ENCODE data around the gene KIF16B. TPM values are rescaled to one million over a fixed set of nuclear protein-coding genes. Genes with fewer than 3 reads are reported as not detected.
"Not testable (repeated sequence)": the region's sequence is repeated elsewhere in the genome, so short reads cannot be mapped to it uniquely, and the experiment has no call there.

KIF16B gene
- polyA plus RNA-seq, 1 donor: 25.0 TPM

DNA sequence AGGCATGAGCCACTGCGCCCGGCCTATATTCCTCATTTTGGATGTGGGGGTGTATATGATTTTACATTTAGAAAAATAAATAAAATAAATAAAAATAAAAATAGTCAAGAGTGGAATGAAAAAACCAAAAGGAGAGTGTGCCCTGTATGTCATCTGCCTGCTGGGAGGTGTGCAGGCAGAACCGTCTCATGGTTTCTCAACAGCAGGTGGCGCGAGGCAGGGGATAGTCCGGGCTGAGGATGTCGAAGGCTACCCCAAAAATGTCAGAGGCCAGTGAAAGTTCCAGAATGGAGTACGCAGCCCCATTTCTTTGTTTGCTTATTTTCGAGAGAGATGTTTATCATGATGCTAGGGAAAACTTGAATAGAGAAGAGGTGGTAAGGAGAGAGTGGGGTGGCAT lies 16.4 kb upstream of the KIF16B start:
- DNase-seq (ENCODE audit: low read depth): no peak

DNA sequence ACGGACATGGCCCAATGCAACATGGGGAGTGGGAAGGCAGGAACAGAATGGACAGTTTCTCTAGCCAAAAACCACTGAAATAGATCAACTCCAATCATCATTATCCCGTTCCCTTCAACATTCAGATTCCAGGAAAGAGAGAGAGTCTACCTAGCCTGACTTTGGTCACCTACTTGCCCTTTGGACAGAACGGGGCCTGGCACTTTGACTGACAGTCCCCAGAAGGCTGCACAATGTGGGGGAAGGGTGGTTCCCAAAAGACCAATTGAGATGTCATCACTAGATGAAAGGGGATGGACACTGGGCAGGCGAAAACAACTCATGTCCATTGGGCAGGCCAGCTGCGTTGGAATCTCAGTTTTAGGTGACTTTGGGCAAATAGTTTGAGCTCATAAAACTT lies 15.0 kb upstream of the KIF16B start:
- DNase-seq (ENCODE audit: low read depth): no peak

DNA sequence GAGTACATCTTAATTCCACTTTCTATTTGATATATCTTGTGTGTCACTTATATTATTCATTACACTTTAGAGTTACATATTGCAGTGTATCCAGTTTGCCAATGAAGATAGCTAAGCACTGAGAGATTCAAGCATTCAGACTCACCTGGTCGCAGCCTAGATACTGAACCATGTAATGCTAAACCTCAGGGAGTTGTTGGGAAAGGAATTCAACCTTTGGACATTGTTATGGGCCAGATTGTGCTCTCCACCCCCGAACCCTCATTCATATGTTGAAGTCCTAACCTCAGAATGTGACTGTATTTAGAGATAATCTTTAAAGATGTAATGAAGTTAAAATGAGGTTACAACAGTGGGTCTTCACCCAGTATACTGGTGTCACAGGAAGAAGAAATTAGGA lies 13.8 kb upstream of the KIF16B start:
- DNase-seq (ENCODE audit: low read depth): no peak

DNA sequence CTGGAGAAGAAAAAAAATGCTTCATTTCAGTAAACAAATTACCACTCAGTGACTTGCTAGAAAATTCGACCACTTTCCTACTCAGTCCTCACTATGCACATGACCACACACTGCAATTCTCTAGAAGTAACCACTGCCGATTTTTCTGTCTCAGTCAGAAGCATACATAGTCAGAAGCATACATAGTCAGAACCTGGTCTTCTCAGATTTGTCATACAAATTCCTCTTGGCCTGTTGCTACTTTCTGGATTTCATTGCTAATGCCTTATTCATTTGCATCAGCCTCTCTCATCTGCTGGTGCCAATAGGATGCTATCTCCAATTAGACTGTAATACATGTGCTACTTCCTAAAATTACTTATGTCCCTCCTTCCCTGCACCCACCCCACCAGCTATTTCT lies 10.2 kb upstream of the KIF16B start:
- DNase-seq (ENCODE audit: low read depth): no peak

DNA sequence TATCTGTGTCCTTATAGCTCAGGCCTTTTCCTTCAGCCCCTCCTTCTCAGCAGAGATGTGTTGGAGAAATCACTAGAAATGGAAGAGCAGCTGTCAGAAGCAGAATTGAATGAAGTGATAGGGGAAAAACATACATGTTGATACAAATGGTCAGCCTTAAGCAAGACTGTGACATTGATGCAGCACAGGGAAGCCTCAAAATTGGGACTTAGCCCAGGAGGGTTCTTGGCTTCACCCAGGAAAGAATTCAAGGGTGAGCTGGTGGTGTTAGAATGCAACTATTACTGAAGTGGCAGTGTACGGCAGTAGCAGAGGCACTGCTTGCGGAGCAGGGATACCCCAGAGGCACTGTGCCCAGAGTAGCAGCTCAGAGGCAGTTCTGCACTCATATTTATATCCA lies 8.0 kb upstream of the KIF16B start:
- no peak for DNase-seq (ENCODE audit: low read depth)

DNA sequence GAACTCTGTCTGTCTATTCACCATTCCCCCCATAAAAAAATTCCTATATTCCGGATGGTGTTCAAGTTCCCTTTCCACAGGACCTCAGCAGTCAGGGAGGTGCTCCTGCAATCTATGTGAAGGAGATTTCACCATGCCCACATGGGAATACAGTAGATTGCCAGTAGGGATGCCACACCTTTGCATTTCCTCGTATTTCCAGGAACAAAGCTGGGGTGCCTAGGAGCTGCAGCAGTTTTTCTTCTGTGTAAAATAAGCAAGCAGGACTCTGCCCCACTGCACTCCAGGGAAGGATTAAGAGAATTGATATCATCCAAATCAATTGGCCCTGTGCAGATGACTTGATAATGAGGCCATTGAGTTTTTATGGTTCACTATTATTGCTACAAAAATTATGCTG lies 7.4 kb upstream of the KIF16B start:
- no peak for DNase-seq (ENCODE audit: low read depth)

DNA sequence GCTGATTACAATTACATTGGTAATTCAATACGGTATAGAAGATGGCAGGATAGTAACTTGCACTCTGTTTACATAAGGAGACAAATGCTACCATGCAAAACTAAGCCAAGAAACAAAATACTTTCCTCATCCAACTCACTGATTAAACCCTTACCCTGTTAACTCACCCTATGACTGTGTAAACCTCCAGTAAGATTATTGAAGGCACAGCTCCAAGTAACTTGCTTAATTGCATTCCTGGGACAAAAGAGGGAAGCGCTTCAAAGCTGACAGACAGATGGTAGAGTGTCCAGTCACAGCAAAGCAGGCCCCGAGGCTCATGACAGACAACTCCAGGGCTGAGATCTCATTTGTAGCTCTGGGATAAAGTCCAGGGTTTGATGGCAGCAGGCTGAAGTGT lies 6.9 kb upstream of the KIF16B start:
- DNase-seq (ENCODE audit: low read depth): no peak

DNA sequence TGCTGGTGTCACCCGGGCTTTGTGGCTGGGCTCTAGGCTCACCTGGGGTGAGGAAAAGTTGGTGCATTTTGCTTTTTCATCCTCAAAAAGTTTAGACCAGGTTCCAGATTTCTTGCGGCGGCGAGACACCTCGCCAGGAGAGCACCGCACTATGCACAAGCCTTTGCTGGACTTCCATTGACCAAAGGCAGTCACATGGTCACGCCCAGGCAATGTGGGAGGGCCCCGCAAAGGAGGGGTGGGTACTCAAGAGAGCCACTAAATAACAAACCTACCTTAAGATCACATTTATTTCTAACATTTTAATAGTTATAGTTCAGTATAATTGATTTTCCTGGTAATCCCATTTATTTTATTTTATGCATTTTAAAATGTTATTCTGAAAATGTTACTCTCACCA lies 3.0 kb upstream of the KIF16B start:
- no peak for DNase-seq (ENCODE audit: low read depth)

DNA sequence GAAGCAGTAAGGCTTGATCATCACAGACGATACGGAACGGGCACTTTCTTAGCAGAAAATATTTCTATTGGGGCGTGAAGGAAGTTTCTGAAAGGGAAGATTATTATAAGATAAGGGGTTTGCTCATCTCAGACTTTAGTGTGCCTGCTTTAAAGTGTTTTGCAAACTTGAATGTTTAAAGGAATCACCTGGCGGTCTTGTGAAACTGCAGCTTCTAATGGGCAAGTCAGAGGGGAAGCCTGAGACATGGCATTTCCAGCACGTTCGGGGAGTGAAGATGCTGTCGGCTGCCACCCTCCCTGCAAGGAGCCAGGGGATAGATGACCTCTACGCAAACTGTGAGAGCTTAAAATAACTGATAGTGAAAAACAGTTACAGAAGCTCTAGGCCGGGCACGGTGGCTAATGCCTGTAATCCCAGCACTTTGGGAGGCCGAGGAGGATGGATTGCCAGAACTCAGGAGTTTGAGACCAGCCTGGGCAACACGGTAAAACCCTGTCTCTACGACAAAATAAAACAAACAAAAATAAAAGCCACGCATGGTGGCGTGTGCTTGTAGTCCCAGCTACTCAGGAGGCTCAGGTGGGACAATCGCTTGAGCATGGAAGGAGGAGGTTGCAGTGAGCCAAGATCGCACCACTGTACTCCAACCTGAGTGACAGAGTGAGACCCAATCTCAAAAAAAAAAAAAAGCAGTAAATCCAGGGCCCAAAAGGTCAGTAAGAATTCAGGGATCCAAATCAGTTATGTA lies 2.3 kb upstream of the KIF16B start:
- DNase-seq (ENCODE audit: low read depth): no peak

DNA sequence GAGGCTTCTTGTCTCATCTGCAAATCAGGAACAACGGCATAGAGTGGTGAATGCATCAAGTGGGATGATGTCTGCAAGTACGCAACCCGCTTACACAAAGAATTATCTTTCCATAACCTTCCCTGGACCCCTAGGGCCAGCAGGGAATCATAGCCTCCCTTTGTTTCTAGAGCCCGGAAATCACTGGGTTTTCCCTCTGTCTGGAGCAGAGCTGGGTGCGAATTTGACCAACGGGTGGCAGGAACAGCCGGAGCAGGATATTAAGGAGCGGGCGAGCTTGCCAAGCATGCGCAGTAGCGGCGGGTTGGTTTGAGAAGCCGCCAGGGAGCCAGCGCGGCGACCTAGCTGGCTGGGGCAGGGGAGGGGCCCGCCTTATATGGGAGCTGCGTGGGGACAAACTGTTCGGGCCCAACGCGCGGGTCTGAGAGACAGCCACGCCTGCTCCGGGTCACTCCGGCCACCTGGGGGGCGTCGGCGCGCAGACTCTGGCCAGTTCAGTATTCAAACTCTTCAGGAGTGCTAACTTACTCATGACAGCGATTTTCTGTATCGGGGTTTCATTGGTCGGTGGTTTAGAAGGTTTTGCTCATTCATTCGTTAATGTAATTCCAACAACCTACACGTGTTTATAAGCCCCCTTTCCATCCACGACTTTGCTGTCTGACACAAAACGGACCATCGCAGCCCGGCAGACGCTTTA lies 1.6 kb upstream of the KIF16B start:
- DNase-seq (ENCODE audit: low read depth): no peak

DNA sequence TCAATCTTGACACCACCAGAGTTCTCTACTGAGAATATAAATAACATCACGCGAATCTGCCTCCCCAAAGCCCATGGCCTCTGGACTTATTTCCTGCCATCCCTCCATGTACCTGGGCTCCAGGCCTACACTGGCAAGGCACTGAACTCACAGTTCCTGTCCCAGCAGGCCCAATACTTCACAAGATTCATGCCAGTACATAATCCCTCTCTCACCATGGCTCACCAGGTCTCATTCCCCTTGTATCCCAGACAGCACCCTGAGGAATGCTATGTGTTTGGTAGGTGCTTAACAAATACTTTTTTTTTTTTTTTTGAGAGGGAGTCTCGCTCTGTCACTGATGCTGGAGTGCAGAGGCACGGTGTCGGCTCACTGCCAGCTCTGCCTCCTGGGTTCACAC lies 1.9 kb downstream of the KIF16B start:
- DNase-seq (ENCODE audit: low read depth): no peak

DNA sequence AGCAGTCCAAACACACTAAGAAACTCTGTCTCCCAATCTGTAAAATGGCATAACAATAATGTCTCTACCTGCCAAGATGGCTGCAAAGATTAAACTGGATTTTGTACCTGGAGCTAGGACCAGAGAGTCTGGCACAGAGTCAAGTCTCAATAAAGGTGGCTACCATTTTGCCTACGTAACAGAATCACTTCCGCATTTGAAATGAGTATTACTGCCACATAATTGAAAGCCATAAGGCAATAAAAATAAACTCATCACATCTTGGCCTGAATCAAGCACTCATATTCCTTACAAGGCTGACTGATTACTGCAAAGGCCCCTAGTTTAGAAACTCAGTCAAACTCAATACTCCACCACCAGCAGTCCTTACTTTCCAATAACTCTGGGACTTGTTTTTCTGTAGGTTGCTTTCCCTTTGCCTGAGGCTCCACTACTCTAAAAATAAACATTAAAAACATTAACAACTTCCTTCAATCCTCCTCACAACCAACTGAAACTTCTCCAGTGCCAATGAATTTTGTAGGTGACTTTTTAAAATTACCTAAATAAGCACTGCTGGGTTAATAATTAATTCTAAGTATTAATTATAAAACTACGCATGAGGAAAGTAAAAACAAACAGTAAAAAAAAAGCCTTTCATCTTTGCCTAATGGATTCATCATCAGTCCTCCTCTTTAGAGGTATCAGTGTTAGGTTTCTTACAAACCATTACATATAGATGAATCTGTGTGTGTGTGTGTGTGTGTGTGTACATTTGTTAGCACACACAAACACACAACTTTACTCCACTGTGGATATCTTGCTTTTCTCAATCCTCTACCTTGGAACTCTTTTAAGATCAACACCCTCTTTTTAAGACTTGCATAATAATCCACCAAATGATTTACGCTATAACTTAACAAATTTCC lies 3.7 kb downstream of the KIF16B start:
- DNase-seq (ENCODE audit: low read depth): no peak

DNA sequence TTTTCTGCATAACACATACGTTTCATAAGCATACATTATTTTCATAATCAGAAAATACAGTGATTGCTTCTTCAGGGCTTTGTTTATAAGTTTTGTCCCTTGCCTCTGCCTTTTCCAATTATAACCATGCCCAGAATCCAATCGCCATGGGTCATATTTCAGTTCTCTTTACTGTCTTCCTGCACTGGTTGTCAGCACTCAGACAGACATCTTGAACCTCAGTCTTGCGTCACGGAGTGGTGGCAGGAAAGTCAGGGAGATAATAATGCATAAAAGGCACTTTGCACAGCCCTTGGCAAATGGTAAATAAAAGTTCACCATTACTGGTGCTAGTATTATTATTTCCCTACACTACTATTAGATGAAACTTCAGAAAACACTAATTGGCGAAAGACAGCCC lies 7.2 kb downstream of the KIF16B start:
- no peak for DNase-seq (ENCODE audit: low read depth)

DNA sequence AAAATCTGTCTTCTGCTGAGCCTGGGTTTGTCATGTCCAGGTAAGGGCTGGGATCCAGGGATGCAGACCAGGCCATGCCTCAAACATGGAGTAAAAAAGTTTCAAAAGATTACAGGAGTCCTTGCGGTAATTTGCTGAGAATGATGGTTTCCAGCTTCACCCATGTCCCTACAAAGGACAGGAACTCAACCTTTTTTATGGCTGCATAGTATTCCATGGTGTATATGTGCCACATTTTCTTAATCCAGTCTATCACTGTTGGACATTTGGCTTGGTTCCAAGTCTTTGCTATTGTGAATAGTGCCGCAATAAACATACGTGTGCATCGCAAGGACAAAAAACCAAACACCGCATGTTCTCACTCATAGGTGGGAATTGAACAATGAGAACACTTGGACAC lies 9.2 kb downstream of the KIF16B start:
- DNase-seq (ENCODE audit: low read depth): not testable (repeated sequence)

DNA sequence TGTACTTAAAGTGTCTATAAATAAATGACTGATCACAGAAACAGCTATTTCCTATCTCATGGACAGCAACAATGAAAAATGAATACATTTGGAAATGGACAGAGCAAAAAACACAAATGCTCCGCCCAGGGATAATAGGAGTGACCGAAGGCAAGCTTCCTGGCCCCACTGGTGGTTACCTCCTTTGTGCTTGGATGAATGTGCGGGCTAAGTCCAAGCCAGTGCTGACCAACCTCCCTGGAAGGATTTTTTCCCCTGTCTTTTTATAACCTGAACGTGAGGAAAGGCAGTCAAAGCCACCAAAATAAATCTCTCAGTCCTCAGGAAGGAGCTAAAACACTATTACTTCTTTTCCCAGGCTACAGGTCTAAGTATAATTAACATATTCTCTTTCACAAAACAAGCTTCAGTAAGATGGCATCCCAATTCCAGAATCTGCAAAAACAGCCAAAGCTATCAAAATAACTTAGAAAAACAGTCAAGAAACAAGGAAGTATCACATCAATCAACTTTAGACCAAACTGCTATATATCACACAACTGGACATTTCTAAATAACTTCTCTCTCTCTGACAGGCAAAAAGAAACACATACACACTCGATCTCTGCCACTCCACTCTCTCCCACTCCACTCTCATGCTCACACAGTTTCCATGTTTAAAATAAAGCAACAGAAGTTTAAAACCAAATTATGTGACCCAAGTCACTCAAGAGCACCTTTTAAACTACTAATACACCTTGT lies 10.0 kb downstream of the KIF16B start:
- DNase-seq (ENCODE audit: low read depth): no peak

DNA sequence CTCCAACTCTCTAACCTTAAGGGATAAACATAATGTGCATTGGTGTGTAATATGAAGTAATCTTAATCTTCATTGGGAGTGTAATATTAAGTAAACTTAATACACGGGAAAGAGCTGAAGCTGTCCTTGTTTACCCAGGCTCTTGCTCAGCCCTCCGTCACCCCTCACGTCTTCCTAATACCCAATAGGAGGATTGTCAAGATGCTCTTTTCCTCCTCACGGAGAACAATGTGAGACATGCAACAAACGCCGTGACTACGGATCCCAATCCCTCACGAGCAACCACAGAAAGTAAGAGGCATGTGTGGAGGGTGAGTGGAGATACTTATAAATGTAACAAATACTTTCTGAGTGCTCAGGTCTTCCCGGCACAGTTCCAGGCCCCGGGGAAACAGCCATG lies 11.0 kb downstream of the KIF16B start:
- no peak for DNase-seq (ENCODE audit: low read depth)

DNA sequence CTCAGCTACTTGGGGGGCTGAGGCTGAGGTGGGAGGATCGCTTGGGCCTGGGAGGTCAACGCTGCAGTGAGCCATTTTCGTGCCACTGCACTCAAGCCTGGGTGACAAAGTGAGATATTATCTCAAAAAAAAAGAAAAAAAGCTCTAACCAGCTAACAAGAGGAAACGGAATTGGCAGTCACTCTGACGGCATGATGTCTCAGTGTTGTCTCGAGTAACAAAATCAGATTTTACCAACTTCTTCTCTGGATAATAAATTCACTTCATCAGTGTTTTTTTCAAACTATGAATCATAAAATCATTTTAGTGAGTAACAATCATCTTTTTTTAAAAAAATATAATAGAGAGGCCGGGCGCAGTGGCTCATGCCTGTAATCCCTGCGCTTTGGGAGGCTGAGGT lies 12.6 kb downstream of the KIF16B start:
- no peak for DNase-seq (ENCODE audit: low read depth)

DNA sequence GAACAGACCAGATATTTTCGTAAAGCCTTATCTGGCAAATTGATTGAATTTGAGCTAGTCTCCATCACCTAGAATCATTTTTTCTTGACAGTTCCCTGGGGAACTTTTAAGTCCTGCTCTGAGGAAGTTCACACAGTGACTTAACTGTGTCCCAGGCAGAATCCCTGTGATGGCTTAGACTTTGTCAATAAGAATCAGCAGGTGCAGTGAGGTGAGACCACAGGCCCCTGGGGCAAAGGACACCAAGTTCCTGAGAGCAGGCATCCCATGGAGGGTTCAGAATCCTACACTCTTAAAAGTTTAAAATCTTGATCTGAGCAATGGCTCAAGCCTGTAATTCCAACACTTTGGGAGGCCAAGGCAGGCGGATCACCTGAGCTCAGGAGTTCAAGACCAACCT lies 13.0 kb downstream of the KIF16B start:
- DNase-seq (ENCODE audit: low read depth): no peak

DNA sequence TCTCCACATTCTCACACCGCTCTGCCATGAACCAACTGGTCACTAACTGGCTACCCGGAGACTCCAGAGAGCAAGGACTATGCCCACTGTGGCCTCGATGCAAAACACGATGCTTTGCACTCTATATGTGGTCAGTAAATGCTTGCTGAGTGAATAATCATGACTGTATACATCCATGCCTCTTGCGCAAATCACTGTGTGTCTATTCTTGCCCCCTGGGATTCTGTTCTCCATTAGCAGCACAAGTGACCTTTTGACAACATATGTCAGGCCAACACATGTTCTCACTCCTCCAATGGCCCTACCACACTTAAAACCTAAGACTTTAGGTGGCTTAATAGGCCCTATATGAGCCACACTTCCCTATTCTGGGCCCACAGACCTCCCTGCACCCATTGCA lies 16.9 kb downstream of the KIF16B start:
- no peak for DNase-seq (ENCODE audit: low read depth)

DNA sequence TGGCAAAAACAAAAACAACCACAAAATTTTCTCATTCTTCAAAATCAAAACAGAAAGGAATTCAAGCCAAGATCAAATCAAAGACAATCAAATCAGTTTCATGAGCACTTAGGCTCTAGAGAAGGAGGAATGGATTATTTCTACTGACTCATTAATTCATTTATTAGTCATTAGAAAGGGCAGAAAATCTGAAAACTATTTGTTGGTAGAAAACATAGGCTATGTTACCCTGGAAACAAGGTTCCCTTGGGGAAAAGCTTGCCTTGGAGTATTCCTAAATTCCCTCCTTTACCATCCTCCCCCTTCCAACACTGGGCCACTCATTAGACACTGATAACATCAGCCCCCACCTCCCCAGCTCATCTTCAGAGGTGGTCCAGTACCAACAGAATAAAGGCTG lies 17.5 kb downstream of the KIF16B start:
- DNase-seq (ENCODE audit: low read depth): no peak

DNA sequence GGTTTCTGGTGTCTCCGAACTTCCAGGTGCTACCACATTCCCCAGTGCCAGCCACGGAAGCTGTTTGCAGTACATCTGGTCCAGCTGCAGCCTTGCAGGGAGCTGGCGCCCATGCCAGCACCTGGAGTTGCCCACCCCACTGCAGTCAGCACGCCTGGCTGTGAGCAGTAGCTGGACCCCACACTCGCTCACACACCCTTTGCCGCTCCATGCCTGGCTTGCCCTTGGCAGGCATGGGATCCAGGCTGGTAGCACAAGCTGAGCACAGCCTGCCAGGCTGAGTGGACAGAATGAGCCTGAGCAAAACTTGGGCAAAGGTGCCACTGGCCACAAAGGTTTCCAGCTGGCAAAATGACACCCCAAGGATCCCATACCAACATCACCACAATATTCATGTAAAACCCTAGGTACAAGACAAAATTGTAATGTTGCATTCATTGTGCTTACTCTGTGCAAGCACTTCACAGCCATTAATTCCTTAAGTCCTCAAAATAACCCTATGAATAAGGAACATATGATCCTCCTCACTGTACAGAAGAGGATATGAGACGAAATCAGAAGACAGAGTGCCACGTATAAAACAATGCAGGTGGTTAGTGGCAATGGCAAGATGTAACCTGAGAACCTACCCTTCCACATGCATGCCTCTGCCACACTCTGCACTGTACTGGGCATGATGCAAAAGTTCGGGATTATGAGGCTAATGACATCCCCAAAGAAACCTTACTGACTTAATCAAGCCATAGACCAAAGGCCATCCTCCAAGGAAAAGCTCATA lies 18.3 kb downstream of the KIF16B start:
- DNase-seq (ENCODE audit: low read depth): no peak
